Tibial nerve (tissue), 4 donors: ENCODE measurements around the gene GSPT2. TPM values are rescaled to one million over a fixed set of nuclear protein-coding genes. Genes with fewer than 3 reads are reported as not detected.
"Not testable (repeated sequence)": the region's sequence is repeated elsewhere in the genome, so short reads cannot be mapped to it uniquely, and the experiment has no call there.

Experiments used
- DNase-seq, 2 donors: peaks; one replicate each; pipeline ENCODE4 v3.0.0-alpha.2; 2019; ENCODE audit warnings: low spot score in 2 of 2
- H3K27ac ChIP-seq, 4 donors: fragments of 200-600 bp; sonication (generic) in 3 of 4; one replicate each; pipeline ENCODE4 v1.5.1; 2017 to 2019; ENCODE audit warnings: mild to moderate bottlenecking in 1 of 4
- H3K27me3 ChIP-seq, 2 donors: fragments of 200-600 bp; sonication (generic) in 1 of 2; one replicate each; pipeline versions ENCODE4 v1.5.1 to v1.6.0; 2017 to 2019
- H3K36me3 ChIP-seq, 3 donors: fragments of 200-600 bp; sonication (generic); one replicate each; pipeline ENCODE4 v1.5.1; 2018 to 2019
- H3K4me1 ChIP-seq, 4 donors: fragments of 200-600 bp; sonication (generic) in 3 of 4; one replicate each; pipeline ENCODE4 v1.5.1; 2017 to 2019
- H3K4me3 ChIP-seq, 4 donors: fragments of 200-600 bp; sonication (generic) in 3 of 4; one replicate each; pipeline ENCODE4 v1.5.1; 2017 to 2019; ENCODE audit warnings: mild to moderate bottlenecking in 1 of 4, moderate library complexity in 1 of 4
- H3K9me3 ChIP-seq, 4 donors: fragments of 200-600 bp; sonication (generic) in 3 of 4; one replicate each; pipeline ENCODE4 v1.5.1; 2017 to 2019
- CTCF ChIP-seq, 5 experiments: fragments of 200-600 bp in 3 of 5; fragments of 450-650 bp in 2 of 5; sonication (generic) in 3 of 5; IDR thresholded peaks; one replicate each; pipeline ENCODE4 v1.5.1; 2016 to 2019; ENCODE audit warnings: antibody characterized with exemption in 5 of 5, mild to moderate bottlenecking in 3 of 5, moderate library complexity in 2 of 5
- EP300 ChIP-seq, 2 donors: sonication (generic); formaldehyde crosslinking; IDR thresholded peaks; one replicate each; pipeline ENCODE4 v1.6.1; 2017; ENCODE audit warnings: antibody characterized with exemption in 2 of 2, mild to moderate bottlenecking in 1 of 2
- POLR2A ChIP-seq, 2 donors: fragments of 450-650 bp; IDR thresholded peaks; one replicate each; pipeline ENCODE4 v1.6.1; 2017; ENCODE audit warnings: antibody characterized with exemption in 2 of 2, mild to moderate bottlenecking in 2 of 2, moderate library complexity in 2 of 2
- WGBS, 2 donors: methylation state at CpG; one replicate each; pipeline ENCODE4 v1.1.5; 2018; 5-methylcytosine and 5-hydroxymethylcytosine counted together
- total RNA-seq, 4 donors: library from RNA; depleted of rRNA; stranded (reverse); fragments of >200 nt; gene quantifications; one replicate each; pipeline ENCODE4 v1.1.0, GENCODE V29; 2016

The GSPT2 gene
- 1 to 10 TPM; 3.0 to 8.6 (median 6.1) TPM for total RNA-seq

GRCh38 chrX:51743179-51743957 lies at the start of gene GSPT2:
Gene GSPT2 (plus strand): TSS chrX:51743442. CDS start chrX:51743627, 185 bp downstream.
- Histone ChIP-seq H3K36me3 (peaks cover 0 to 9% (median 0%) of the 10 kb centered on the region in 3 donors), H3K9me3 (peaks cover 0 to 8% (median 0%) of the 10 kb centered on the region in 4 donors), H3K27me3 (peaks cover 0 to 10% of the 10 kb centered on the region in 2 donors), H3K4me1 (peaks cover 0 to 5% (median 0%) of the 10 kb centered on the region in 4 donors), H3K27ac (peak within 1 kb of the TSS; percentile 73 to 84 (median 79)), H3K4me3 (peak within 1 kb of the TSS; percentile 46 to 72 (median 59))
- WGBS, 2 donors: 0 to 34% methylated on average over 11 to 54 of the region's 63 CpGs
- TF ChIP-seq POLR2A (IDR thresholded peaks at IDR 0.05) (peak in 1 of 2 donors; percentile 56), EP300 (IDR thresholded peaks at IDR 0.05) (peak in 1 of 2 donors; percentile 73), CTCF (IDR thresholded peaks at IDR 0.05) (no peak)
- peak; percentile 30 to 43 for DNase-seq

GRCh38 chrX:51694254-51694653 lies 49.0 kb upstream of the GSPT2 start:
- Histone ChIP-seq H3K36me3 (no peaks in the 10 kb centered on the region), H3K4me1 (no peaks in the 10 kb centered on the region), H3K27me3 (peaks cover 0 to 12% of the 10 kb centered on the region in 2 donors), H3K27ac (no peak overlapping the region), H3K9me3 (no peaks in the 10 kb centered on the region), H3K4me3 (no peak overlapping the region)
- DNase-seq: no peak
- TF ChIP-seq CTCF (IDR thresholded peaks at IDR 0.05): no peak
- no peak for TF ChIP-seq POLR2A (IDR thresholded peaks at IDR 0.05)
- no peak for TF ChIP-seq EP300 (IDR thresholded peaks at IDR 0.05)
- 66 to 74% methylated on average over 5 to 6 of the region's 6 CpGs for WGBS, 2 donors

GRCh38 chrX:51697397-51697796 lies 45.8 kb upstream of the GSPT2 start:
- no peak overlapping the region for H3K27ac ChIP-seq
- 86 to 91% methylated on average over 5 to 8 of the region's 8 CpGs for WGBS, 2 donors
- H3K4me3 ChIP-seq: no peak overlapping the region
- TF ChIP-seq EP300 (IDR thresholded peaks at IDR 0.05) (no peak), CTCF (IDR thresholded peaks at IDR 0.05) (no peak), POLR2A (IDR thresholded peaks at IDR 0.05) (no peak)
- H3K36me3 ChIP-seq: no peaks in the 10 kb centered on the region
- no peak for DNase-seq
- H3K4me1 ChIP-seq: no peaks in the 10 kb centered on the region
- H3K9me3 ChIP-seq: no peaks in the 10 kb centered on the region
- peaks cover 0 to 12% of the 10 kb centered on the region in 2 donors for H3K27me3 ChIP-seq

DNA sequence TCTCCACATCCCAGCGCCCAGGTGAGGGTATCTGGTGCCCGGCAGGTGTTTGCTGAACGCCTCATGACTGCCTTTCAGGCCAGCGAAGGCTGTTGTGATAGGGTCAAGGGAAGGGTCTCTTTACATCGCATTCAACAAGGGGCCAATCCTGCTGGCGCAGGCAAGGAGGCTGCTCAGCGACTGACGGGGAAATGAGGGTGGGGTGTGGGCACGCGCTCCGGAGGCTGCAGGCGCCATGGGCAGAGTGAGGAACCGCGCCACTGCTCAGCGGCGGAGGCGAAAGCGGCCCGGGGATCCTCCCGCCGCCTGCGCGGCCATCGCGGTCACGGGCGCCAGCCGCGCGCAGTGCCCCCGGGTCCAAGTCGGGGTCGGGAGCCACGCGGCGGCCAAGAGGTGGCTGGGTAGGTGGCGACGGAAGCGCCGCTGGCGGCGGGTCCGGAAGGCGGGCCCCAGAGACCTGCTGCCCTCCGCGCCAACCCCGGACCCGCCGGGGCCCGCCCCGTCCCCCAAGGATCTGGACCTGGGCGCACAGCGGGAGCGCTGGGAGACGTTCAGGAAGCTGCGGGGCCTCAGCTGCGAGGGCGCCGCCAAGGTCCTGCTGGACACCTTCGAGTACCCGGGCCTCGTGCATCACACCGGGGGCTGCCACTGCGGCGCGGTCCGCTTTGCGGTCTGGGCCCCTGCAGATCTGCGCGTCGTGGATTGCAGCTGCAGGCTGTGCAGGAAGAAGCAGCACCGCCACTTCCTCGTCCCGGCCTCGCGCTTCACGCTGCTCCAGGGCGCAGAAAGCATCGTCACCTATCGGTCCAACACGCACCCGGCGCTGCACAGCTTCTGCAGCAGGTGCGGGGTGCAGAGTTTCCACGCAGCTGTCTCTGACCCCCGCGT lies 32.7 kb upstream of the GSPT2 start, which contains the start of gene CENPVL1:
CENPVL1 (plus strand) TSS at position 236 of the 888 bp plus-strand sequence; CDS start at position 236, 0 bp downstream.
- not testable (repeated sequence) for H3K36me3 ChIP-seq, H3K4me3 ChIP-seq, H3K9me3 ChIP-seq, H3K27ac ChIP-seq, DNase-seq, H3K27me3 ChIP-seq, H3K4me1 ChIP-seq
- WGBS, 2 donors: no CpG with 5 or more reads among the region's 87 CpGs

DNA sequence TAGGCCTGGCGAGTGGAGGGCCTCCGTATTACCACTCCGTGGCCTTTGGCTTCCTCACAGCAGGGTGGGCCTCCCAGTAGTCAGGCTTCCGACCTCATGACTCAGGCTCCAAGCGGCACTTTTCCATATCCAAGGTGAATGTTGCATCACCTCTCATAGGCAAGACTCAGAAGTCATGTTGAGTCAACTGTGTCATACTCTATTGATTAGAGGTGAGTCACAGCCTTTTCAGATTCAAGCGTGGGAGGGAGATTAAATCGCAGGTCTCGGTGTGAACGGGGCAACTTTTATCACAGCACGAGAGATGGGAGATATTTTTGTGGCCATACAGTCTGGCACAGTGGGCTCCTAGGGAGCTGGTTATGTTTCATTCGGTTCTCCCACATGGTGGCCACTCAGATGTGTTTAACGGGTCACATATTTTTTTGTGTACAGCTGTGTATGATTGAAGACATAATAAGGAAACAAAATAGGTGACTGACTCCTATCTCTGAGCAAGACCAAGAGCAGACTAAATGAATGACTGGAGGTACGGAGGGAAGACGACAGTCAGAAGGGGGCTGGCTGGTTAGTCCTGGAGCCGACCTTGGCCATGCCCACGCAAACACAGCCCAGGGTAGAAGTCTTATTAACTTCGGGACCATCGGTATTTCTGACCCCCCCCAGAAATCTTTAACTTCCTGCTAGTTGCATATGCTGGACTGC lies 30.1 kb upstream of the GSPT2 start:
- DNase-seq, H3K9me3 ChIP-seq, H3K27me3 ChIP-seq, H3K27ac ChIP-seq, H3K4me3 ChIP-seq, H3K4me1 ChIP-seq, H3K36me3 ChIP-seq: not testable (repeated sequence)
- WGBS, 2 donors: no CpG with 5 or more reads among the region's 18 CpGs
